Stomach (tissue), 4 donors: ENCODE data around the gene APLF.

ENCODE experiments used
- CTCF ChIP-seq, 7 experiments: fragments of 450-650 bp in 4 of 7; fragments of 200-600 bp in 3 of 7; sonication (generic) in 3 of 7; IDR thresholded peaks; one replicate each; pipeline ENCODE4 v1.5.1; 2016 to 2019; ENCODE audit warnings: antibody characterized with exemption in 7 of 7, control low read depth in 2 of 7, mild to moderate bottlenecking in 1 of 7
- EP300 ChIP-seq: sonication (generic); formaldehyde crosslinking; IDR thresholded peaks from one replicate; pipeline ENCODE4 v1.6.1; 2017; ENCODE audit warnings: antibody characterized with exemption
- POLR2A ChIP-seq, 4 donors: fragments of 450-650 bp; IDR thresholded peaks; one replicate each; pipeline ENCODE4 v1.6.1; 2016; ENCODE audit warnings: antibody characterized with exemption in 4 of 4, control low read depth in 2 of 4, mild to moderate bottlenecking in 1 of 4, moderate library complexity in 1 of 4

DNA sequence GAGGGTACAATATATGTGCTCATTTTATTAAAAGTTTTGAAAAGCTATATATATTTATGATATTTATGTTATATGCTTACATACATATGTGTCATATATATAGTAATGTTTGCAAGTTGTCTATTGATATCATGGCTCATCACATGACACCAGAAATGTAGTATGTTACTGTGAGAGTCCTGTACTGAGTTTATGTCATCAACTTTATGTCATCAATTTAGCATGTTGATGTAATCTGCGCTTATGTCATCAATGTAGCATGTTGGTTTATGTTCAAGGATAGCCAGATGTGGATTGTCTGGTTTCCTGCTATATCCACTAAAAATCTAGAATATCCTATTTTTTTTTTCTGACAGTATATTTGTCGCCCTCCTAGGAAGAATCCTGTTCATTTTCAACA lies 77.4 kb downstream of the APLF start:
- no peak for TF ChIP-seq EP300
- no peak for TF ChIP-seq POLR2A (IDR thresholded peaks at IDR 0.05)
- no peak for TF ChIP-seq CTCF (IDR thresholded peaks at IDR 0.05)
